A673 (cell line): Measurements from ENCODE around the gene TMEM205. TPM values are rescaled to one million over a fixed set of nuclear protein-coding genes. Genes with fewer than 3 reads are reported as not detected.

ENCODE experiments used
- BruUV-seq: library from RNA; stranded (reverse); fragments of 400-500 nt; replicated peaks from 2 replicates; lab custom pipeline; 2021; lab: Mats Ljungman, UMichigan
- CTCF ChIA-PET: fragments of 300-600 bp; sonication (Branson Sonifier 250); formaldehyde crosslinking; loops from one replicate; lab custom pipeline; 2022; ENCODE audit warnings: antibody characterized with exemption; lab: Charles Lee
- POLR2A ChIA-PET: fragments of 300-600 bp; sonication (Branson Sonifier 250); formaldehyde crosslinking; loops from one replicate; lab custom pipeline; 2022; ENCODE audit warnings: antibody characterized with exemption; ENCODE audit not compliant: low non-redundant PET; lab: Charles Lee
- DNase-seq: peaks from one replicate; pipeline ENCODE4 v3.0.0-alpha.2; 2015; ENCODE audit warnings: low spot score
- H3K27ac ChIP-seq: fragments of 200-600 bp; sonication (generic); 2 replicates; pipeline ENCODE4 v1.5.1; 2016; ENCODE audit warnings: mixed run types, low read depth, mild to moderate bottlenecking, mixed read lengths, antibody characterized with exemption, low read length; ENCODE audit not compliant: poor library complexity, severe bottlenecking
- H3K27me3 ChIP-seq: fragments of 200-600 bp; sonication (generic); replicated peaks from 2 replicates; pipeline ENCODE4 v1.6.1; 2017; ENCODE audit warnings: mixed run types, low read depth, mild to moderate bottlenecking, mixed read lengths, antibody characterized with exemption, low read length; ENCODE audit not compliant: insufficient read depth, poor library complexity
- H3K36me3 ChIP-seq: fragments of 200-600 bp; sonication (generic); 2 replicates; pipeline ENCODE4 v1.6.1; 2016; ENCODE audit warnings: mixed run types, mild to moderate bottlenecking, mixed read lengths, antibody characterized with exemption, low read length; ENCODE audit not compliant: insufficient read depth, poor library complexity, severe bottlenecking
- H3K4me1 ChIP-seq: fragments of 200-600 bp; sonication (generic); 2 replicates; pipeline ENCODE4 v1.6.1; 2017; ENCODE audit warnings: mixed run types, mild to moderate bottlenecking, mixed read lengths, antibody characterized with exemption, low read length; ENCODE audit not compliant: insufficient read depth, poor library complexity, severe bottlenecking
- H3K4me3 ChIP-seq: fragments of 200-600 bp; sonication (generic); 2 replicates; pipeline ENCODE4 v1.5.1; 2016; ENCODE audit warnings: low read depth, mixed run types, mild to moderate bottlenecking, mixed read lengths, low read length; ENCODE audit not compliant: poor library complexity, severe bottlenecking
- H3K9me3 ChIP-seq: fragments of 200-600 bp; sonication (generic); 2 replicates; pipeline ENCODE4 v1.6.1; 2016; ENCODE audit warnings: mixed run types, low read depth, mild to moderate bottlenecking, mixed read lengths, antibody characterized with exemption, low read length; ENCODE audit not compliant: poor library complexity, severe bottlenecking
- EZH2 ChIP-seq: fragments of 200-600 bp; sonication (generic); IDR thresholded peaks from 2 replicates; pipeline ENCODE4 v1.6.1; 2017; ENCODE audit warnings: borderline replicate concordance, low read depth, mild to moderate bottlenecking, mixed read lengths, antibody characterized with exemption, low read length; ENCODE audit not compliant: poor library complexity, severe bottlenecking
- intact Hi-C: fragments of 100-400 bp; cut with micrococcal nuclease; formaldehyde crosslinking; loops from one replicate; pipeline ENCODE4 v1.10.0; 2022; ENCODE audit not compliant: unreplicated experiment
- total RNA-seq: library from RNA; stranded (reverse); gene quantifications from 2 replicates; pipeline ENCODE4 v1.2.3, GENCODE V29; 2021
- TF ChIP-seq, protein P1 (sequence below): fragments of 300-800, 200-600 bp; sonication (generic); conservative IDR thresholded peaks from 2 replicates; pipeline ENCODE4 v1.5.1; 2017; ENCODE audit warnings: low read depth, mild to moderate bottlenecking, antibody characterized with exemption, low read length, moderate library complexity, mixed read lengths

TMEM205 gene
- total RNA-seq, 1 experiment from 2014 or later, result 94.3 TPM

DNA sequence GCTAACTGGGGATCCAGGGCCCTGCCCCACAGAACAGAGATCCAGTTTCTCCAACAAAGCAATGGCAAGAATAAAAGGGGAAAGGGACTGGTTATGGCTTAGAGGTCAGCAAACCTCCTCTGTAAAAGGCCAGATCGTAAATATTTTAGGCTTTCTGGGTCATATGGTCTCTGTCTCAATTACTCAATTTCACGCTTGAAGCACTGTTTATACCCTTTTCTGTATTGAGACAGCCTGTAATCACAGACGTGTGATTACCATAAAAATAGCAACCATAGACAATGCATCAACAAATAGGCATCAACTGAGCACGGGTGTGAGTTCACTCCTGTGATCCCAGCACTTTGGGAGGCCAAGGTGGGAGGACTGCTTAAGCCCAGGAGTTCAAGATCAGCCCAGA, 15.9 kb downstream of the TMEM205 start:
- ChIA-PET CTCF (no interaction called here), POLR2A (no interaction called here)
- no peaks in the 10 kb centered on the region for H3K27me3 ChIP-seq
- peaks cover under 1% of the 10 kb centered on the region for H3K4me1 ChIP-seq
- TF ChIP-seq, protein P1, sequence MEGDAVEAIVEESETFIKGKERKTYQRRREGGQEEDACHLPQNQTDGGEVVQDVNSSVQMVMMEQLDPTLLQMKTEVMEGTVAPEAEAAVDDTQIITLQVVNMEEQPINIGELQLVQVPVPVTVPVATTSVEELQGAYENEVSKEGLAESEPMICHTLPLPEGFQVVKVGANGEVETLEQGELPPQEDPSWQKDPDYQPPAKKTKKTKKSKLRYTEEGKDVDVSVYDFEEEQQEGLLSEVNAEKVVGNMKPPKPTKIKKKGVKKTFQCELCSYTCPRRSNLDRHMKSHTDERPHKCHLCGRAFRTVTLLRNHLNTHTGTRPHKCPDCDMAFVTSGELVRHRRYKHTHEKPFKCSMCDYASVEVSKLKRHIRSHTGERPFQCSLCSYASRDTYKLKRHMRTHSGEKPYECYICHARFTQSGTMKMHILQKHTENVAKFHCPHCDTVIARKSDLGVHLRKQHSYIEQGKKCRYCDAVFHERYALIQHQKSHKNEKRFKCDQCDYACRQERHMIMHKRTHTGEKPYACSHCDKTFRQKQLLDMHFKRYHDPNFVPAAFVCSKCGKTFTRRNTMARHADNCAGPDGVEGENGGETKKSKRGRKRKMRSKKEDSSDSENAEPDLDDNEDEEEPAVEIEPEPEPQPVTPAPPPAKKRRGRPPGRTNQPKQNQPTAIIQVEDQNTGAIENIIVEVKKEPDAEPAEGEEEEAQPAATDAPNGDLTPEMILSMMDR, result no peak
- no peak for TF ChIP-seq EZH2
- no peak overlapping the region for H3K27ac ChIP-seq
- no peak overlapping the region for H3K4me3 ChIP-seq
- peaks cover 27% of the 10 kb centered on the region for H3K36me3 ChIP-seq
- no TSS peak for BruUV-seq
- H3K9me3 ChIP-seq, result no peaks in the 10 kb centered on the region
- no peak for DNase-seq
- intact Hi-C loops, result no loop called here

DNA sequence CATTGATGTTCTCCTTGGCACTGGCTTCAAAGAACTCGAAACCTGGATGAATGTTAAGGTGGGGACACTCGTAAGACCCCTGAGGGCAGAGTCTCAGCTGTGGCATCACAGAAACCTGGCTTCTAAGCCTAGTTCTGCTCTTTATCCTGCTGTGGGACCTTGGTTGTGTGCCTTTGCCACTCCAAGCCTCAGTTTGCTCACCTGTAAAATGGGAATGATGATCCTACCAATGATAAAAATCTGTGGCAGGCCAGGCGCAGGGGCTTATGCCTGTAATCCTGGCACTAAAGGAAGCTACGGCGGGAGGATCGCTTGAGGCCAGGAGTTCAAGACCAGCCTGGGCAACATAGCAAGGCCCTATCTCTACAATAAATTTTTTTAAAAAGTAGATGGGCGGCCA, 20.5 kb downstream of the TMEM205 start:
- no peak overlapping the region for H3K27ac ChIP-seq
- peaks cover 4% of the 10 kb centered on the region for H3K36me3 ChIP-seq
- POLR2A ChIA-PET, result no interaction called here
- no peaks in the 10 kb centered on the region for H3K9me3 ChIP-seq
- TF ChIP-seq EZH2, result no peak
- TF ChIP-seq, protein P1, result no peak
- intact Hi-C loops, result no loop called here
- DNase-seq, result no peak
- BruUV-seq, result no TSS peak
- no peak overlapping the region for H3K4me3 ChIP-seq
- CTCF ChIA-PET, result interaction anchor here (0.6 kb wide), 1 partner anchor 131 kb away, joined by 5 read pairs; no protein-coding TSS in a partner anchor
- H3K27me3 ChIP-seq, result no peaks in the 10 kb centered on the region
- H3K4me1 ChIP-seq, result peaks cover 20% of the 10 kb centered on the region

DNA sequence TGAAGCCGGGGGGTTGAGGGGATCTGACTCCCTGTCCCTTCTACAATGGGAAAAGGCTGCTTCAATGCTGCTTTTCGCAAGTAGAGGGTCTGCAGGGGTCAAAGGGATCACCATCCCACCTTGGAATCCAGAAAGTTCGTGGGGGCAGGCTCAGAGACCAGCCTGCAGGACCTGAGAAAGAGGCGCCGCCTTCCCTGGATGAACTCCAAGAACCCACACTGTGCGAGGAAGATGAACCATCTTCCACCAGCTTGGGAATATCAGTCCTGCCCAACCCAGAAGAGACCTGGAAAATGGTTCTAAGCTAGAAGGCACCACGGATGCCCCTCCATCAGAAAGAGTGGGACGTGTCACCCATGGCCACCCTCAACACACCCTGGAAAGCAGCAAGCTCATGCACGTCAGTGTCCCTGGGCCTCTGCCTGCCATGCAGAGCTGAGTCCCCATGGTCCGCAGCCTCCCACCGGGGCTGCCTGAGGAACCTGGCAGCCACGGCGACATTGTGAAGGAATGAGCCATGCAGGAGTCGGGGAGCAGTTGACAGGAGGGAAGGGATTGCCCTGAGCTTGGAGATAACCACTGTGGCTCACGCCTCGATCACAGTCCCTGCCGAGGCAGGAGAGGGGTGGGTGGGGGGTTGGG, 21.2 kb downstream of the TMEM205 start:
- CTCF ChIA-PET, result interaction anchor here (0.6 to 0.7 kb wide), 2 partner anchors 57 to 131 kb away, joined by 3 to 5 read pairs; no protein-coding TSS in a partner anchor
- intact Hi-C loops, result no loop called here
- BruUV-seq, result no TSS peak

More for the DNA sequence above, 21.2 kb downstream of the TMEM205 start:
- no peak for DNase-seq
- H3K27me3 ChIP-seq, result no peaks in the 10 kb centered on the region
- peaks cover 4% of the 10 kb centered on the region for H3K36me3 ChIP-seq
- H3K4me1 ChIP-seq, result peaks cover 20% of the 10 kb centered on the region
- peak overlapping the region; percentile 68 for H3K27ac ChIP-seq
- TF ChIP-seq, protein P1, result no peak
- no peak for TF ChIP-seq EZH2
- H3K4me3 ChIP-seq, result no peak overlapping the region
- POLR2A ChIA-PET, result no interaction called here
- no peaks in the 10 kb centered on the region for H3K9me3 ChIP-seq
